Fibroblast of villous mesenchyme (primary cell): ENCODE results near the gene FAM120B. TPM values are rescaled to one million over a fixed set of nuclear protein-coding genes. Genes with fewer than 3 reads are reported as not detected.

Experiments
- DNase-seq: peaks from one replicate; pipeline ENCODE4 v3.0.0-alpha.2; 2010; ENCODE audit warnings: low read depth
- H3K4me3 ChIP-seq: 2 replicates; pipeline ENCODE4 v1.5.1; 2011; ENCODE audit warnings: low read depth, mild to moderate bottlenecking, low read length
- total RNA-seq: library from RNA; depleted of rRNA; stranded (reverse); fragments of >200 nt; gene quantifications from 2 replicates; pipeline ENCODE4 v1.2.3, GENCODE V29; 2012
- TF ChIP-seq, protein P1 (sequence below): IDR thresholded peaks from 2 replicates; pipeline ENCODE4 v1.5.1; 2012; ENCODE audit warnings: low read depth, mild to moderate bottlenecking, low read length; ENCODE audit not compliant: insufficient read depth

FAM120B gene
- total RNA-seq, 1 donor = 17.3 TPM

DNA sequence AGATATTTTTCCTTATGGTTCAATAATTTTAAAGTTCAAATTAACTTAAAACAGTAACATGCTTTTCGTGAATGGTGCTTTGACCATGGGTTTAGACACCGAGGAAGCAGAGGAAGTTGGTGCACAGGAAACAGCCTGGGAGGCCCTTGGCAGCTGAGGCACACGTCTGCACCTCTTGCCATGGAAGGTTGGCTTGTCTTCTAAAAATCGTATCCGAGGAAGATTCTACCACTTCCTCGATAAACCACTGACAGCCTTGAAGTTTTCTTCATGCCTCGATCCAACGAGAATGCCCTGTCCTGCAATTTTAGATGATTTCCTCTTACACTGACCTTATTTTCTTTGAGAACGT, 27.8 kb upstream of the FAM120B start:
- TF ChIP-seq, protein P1, sequence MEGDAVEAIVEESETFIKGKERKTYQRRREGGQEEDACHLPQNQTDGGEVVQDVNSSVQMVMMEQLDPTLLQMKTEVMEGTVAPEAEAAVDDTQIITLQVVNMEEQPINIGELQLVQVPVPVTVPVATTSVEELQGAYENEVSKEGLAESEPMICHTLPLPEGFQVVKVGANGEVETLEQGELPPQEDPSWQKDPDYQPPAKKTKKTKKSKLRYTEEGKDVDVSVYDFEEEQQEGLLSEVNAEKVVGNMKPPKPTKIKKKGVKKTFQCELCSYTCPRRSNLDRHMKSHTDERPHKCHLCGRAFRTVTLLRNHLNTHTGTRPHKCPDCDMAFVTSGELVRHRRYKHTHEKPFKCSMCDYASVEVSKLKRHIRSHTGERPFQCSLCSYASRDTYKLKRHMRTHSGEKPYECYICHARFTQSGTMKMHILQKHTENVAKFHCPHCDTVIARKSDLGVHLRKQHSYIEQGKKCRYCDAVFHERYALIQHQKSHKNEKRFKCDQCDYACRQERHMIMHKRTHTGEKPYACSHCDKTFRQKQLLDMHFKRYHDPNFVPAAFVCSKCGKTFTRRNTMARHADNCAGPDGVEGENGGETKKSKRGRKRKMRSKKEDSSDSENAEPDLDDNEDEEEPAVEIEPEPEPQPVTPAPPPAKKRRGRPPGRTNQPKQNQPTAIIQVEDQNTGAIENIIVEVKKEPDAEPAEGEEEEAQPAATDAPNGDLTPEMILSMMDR = no peak
- no peak overlapping the region for H3K4me3 ChIP-seq
- DNase-seq = no peak

DNA sequence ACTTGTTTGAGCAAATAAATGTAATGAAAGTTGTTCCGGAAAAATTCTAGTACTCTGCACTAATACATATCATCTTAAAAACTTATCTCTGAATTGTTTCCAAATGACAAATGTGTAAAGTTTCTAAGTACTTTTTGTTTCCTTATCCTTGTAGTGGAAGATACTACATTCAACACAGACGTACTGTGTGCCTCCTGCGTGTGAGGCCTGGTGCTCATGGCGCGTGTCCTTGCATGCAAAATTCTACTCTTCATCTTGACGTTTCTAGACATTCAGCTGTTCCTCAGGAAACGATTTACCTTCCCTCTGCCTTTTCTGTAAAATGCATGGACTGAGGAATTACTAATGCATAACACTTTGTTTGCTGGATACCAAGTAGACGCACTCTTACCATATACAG, 27.1 kb upstream of the FAM120B start:
- TF ChIP-seq, protein P1 = no peak
- no peak overlapping the region for H3K4me3 ChIP-seq
- DNase-seq = no peak

DNA sequence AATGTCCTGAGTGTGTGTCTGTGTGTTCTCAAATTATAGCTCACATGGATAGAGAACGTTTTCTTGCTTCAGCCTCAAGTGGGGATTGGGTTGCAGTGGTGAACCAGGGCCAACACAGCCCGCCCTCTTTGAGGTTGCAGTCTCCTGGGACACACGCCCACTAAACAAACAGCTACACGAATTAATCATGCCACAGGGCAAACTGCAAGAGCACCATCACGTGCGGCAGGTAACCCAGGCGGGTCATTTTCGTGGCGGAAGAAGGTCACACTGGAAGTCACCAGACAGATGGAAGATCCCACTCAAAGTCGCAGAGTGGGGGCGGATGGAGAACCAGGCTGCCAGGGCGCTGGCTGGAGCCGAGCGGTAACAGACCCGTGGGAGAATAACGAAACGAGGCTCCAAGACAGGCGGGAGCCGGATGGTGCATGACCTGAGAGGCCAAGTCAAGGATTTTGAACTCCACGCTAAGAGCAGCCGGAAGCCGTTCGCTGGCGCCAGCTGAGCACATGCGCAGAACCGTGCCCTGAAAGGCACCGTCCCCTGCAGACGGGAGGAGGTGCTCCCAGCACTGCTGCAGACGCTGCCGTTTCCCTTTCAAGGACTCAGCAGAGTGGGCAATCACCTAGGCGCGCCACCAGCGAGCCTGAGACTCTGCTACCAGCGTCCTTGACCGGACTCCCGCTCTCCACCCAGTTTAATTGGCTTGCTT, 26.4 kb upstream of the FAM120B start:
- TF ChIP-seq, protein P1 = no peak
- peak overlapping the region; percentile 50 for H3K4me3 ChIP-seq
- peak; percentile 40 for DNase-seq

GRCh38 chr6:170280689-170281045, 25.9 kb upstream of the FAM120B start:
- no peak for DNase-seq
- H3K4me3 ChIP-seq = peak overlapping the region; percentile 50
- TF ChIP-seq, protein P1 = no peak

- no peak for DNase-seq
- TF ChIP-seq, protein P1 = no peak
- no peak overlapping the region for H3K4me3 ChIP-seq
Observed at GRCh38 chr6:170281331-170282292, 24.9 kb upstream of the FAM120B start.

DNA sequence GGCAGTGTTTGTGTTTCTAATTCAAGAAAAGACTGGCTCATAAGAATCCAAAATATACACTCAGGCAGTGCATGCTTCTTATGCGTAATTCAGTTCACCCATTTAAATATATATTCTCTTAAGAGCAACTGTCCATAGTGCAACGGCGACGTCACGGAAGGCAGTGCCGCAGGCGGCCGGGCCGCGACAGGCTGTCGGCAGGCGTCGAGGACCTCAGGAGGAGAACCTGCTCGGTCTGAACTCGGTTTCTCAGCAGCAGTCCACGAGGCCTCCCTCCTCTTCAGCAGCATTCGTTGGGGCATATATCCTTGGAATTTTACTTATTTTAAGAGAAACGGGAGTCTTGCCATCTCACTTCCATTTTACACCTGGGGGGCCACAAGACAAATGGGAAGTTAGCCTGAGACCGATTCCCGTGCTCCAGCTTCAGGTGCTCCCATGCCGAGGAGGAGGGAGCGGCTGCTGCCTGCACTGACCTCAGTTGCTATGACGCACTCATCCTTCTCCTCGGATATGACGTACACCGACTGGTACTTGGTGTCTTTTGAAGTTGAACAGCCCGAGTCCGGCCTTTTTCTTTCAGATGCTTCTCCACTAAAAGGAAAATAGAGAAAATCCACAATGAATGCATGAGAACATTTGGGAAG, 23.9 kb upstream of the FAM120B start:
- no peak overlapping the region for H3K4me3 ChIP-seq
- no peak for DNase-seq
- TF ChIP-seq, protein P1 = no peak
